ENCODE results near the gene TP53I3. TPM values are rescaled to one million over a fixed set of nuclear protein-coding genes. Genes with fewer than 3 reads are reported as not detected.
A peak's percentile ranks its signal among the peaks of the same experiment; 100 is the strongest.

TP53I3 gene
- total RNA-seq, 1 donor from 2014 or later = 69.6 TPM

DNA sequence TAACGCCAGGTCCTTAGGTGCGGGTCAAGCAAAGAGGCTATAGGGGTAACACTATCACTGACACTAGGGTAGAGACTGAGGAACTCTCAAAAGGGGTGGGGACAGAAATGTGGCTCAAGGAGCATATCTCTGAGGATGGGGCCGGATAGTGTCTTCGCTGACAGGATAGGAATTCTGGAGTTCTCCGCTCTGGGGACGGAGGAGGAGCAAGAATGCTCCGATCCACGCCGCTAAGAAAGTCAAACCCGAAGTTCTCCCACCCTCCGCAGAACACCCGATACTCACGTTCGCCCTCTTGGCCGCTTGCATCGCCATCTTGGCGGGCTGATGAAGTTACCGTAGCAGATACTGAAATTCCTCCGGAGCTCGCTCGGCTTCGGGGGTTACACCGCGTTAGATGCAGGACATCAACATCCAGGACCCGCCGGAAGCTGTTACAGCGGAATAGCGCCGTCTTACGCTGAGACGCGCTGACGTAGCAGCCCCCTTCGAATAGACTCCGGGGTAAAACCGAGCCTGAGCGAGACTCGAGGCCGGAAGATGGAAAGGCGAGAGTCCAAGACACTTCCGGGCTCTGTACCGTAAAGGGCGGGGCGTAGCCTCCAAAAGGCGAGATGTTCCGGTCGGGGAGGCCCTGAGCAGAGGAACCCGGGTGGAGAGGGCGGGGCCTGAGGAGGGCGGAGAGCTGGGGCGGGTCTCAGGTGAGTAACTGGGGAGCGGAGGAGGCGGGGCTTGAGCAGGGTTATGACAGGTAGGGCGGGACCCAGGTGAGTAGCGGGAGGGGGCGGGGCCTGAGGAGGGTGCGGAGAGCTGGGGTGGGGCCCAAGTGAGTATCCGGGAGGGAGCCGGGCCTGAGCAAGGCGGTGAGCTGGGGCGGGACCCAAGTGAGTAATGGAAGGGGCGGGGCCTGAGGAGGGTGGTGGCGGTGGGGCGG, 8.5 kb downstream of the TP53I3 start, which contains the start of gene SF3B6:
TSS of gene SF3B6 (minus strand) at position 412 of the 934 bp plus-strand sequence. CDS start at position 315, 97 bp downstream.
- TF ChIP-seq, protein P1, sequence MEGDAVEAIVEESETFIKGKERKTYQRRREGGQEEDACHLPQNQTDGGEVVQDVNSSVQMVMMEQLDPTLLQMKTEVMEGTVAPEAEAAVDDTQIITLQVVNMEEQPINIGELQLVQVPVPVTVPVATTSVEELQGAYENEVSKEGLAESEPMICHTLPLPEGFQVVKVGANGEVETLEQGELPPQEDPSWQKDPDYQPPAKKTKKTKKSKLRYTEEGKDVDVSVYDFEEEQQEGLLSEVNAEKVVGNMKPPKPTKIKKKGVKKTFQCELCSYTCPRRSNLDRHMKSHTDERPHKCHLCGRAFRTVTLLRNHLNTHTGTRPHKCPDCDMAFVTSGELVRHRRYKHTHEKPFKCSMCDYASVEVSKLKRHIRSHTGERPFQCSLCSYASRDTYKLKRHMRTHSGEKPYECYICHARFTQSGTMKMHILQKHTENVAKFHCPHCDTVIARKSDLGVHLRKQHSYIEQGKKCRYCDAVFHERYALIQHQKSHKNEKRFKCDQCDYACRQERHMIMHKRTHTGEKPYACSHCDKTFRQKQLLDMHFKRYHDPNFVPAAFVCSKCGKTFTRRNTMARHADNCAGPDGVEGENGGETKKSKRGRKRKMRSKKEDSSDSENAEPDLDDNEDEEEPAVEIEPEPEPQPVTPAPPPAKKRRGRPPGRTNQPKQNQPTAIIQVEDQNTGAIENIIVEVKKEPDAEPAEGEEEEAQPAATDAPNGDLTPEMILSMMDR (IDR thresholded peaks at IDR 0.05; ENCODE audit: insufficient read depth, low read length, poor library complexity, severe bottlenecking) = no peak
- H3K4me3 ChIP-seq (ENCODE audit: low read depth, low read length) = peak within 1 kb of the TSS; percentile 85
- peak; percentile 94 for DNase-seq (ENCODE audit: low read depth)
- H3K27me3 ChIP-seq (ENCODE audit: control insufficient read depth, insufficient read depth, low read length) = no peaks in the 10 kb centered on the region
- H3K36me3 ChIP-seq (ENCODE audit: control insufficient read depth, insufficient read depth, low read length) = no peaks in the 10 kb centered on the region

DNA sequence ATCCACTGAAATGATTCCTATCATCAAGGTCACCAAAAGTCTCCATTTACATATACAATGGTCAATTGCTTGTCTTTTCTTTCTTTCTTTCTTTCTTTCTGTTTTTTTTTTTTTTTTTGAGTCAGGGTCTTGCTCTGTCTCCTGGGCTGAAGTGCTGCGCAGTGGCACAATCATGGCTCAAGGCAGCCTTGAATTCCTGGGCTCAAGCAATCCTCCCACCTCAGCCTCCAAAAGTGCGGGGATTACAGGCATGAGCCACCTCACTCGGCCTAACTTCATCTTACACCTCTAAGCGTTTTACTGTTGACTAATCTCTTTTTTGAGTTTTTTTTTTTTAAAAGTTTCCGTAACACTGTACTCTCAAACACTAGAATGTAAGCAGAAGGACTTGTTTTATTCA, 9.4 kb downstream of the TP53I3 start:
- Histone ChIP-seq H3K36me3 (ENCODE audit: control insufficient read depth, insufficient read depth, low read length) (no peaks in the 10 kb centered on the region), H3K4me3 (ENCODE audit: low read depth, low read length) (peak overlapping the region; percentile 85), H3K27me3 (ENCODE audit: control insufficient read depth, insufficient read depth, low read length) (no peaks in the 10 kb centered on the region)
- DNase-seq (ENCODE audit: low read depth) = no peak
- TF ChIP-seq, protein P1 (IDR thresholded peaks at IDR 0.05; ENCODE audit: insufficient read depth, low read length, poor library complexity, severe bottlenecking) = no peak

DNA sequence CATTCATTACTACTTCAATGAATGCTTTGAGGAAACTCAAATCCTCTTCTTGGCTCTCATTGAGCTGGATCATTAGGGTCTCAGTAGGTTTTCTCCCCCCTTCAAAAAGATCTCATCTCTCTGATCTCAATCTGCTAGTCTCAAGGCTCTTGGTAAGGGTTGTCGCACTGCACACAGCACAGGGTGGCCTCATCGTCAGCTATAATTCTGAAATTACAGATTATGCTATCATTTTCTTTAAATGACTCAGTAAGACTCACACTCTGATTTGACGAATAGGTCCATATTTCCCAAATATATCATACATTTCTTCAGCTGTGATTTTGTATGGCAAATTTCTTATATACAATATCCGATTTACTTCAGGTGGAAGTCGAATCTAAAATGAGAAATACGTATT, 10.8 kb downstream of the TP53I3 start:
- TF ChIP-seq, protein P1 (IDR thresholded peaks at IDR 0.05; ENCODE audit: insufficient read depth, low read length, poor library complexity, severe bottlenecking) = no peak
- H3K27me3 ChIP-seq (ENCODE audit: control insufficient read depth, insufficient read depth, low read length) = no peaks in the 10 kb centered on the region
- peaks cover 1% of the 10 kb centered on the region for H3K36me3 ChIP-seq (ENCODE audit: control insufficient read depth, insufficient read depth, low read length)
- no peak overlapping the region for H3K4me3 ChIP-seq (ENCODE audit: low read depth, low read length)
- DNase-seq (ENCODE audit: low read depth) = no peak

DNA sequence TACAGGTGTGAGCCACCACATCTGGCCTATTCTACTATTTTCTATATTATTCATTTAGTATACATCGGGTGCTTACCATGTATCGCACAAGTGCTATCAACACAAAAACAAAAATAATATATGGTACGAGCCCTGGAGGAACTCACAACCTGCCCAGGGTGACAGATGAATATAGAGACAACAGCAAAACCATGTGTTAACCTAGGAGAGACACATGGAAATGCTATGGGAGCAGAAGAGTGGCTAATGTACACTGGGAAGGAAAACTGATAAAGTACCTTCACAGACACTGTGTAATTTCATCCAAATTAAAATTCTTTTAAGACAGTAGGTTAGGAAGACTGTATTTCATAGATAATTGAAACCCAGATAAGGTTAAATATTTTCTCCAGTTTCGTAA, 12.4 kb downstream of the TP53I3 start:
- H3K4me3 ChIP-seq (ENCODE audit: low read depth, low read length) = no peak overlapping the region
- H3K27me3 ChIP-seq (ENCODE audit: control insufficient read depth, insufficient read depth, low read length) = no peaks in the 10 kb centered on the region
- TF ChIP-seq, protein P1 (IDR thresholded peaks at IDR 0.05; ENCODE audit: insufficient read depth, low read length, poor library complexity, severe bottlenecking) = no peak
- peaks cover 1% of the 10 kb centered on the region for H3K36me3 ChIP-seq (ENCODE audit: control insufficient read depth, insufficient read depth, low read length)
- DNase-seq (ENCODE audit: low read depth) = no peak

DNA sequence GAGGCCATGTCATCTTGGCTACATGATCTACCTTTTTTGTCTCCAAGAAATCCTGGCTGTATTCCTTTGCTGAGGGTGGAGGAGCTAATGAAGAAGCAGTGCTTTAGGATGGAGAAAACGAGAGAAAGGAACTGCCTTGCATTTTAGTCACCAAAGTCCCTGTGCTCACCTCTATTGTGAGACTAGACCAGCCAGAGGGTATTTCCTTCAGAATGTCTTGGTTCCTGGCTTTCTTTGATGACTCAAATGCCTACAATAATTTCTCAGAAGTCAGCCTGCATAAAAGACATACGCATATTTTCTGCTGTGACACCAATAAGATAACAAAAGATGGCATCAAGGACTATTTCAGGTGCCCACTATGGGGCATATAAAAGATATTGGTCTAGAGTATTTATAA, 19.3 kb downstream of the TP53I3 start:
- TF ChIP-seq, protein P1 (IDR thresholded peaks at IDR 0.05; ENCODE audit: insufficient read depth, low read length, poor library complexity, severe bottlenecking) = no peak
- Histone ChIP-seq H3K27me3 (ENCODE audit: control insufficient read depth, insufficient read depth, low read length) (no peaks in the 10 kb centered on the region), H3K4me3 (ENCODE audit: low read depth, low read length) (no peak overlapping the region), H3K36me3 (ENCODE audit: control insufficient read depth, insufficient read depth, low read length) (peaks cover 2% of the 10 kb centered on the region)
- DNase-seq (ENCODE audit: low read depth) = no peak

Data from kidney epithelial cell (primary cell).